Measurements from ENCODE around the gene PSMB1.

The PSMB1 gene

DNA sequence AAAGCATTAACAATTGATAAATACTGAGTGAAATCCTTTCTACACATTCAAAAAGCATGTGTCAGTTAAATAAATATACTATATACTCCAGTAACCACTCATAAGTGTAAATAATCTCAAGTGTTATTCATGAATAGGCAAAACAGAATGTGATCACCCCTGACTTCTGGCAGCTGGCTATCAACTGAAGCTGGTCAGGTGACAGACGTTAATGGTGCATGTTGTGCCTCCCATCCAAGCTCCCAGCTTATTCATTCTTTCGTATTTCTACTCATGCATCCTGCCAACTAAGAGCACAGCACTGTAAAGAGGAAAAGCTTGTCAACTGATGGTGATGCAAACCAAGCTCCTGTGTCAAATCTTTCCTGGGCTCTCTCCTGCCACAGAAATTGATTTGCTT is 7.7 kb downstream of the PSMB1 start:
- no peak for TF ChIP-seq EZH2phosphoT487 (IDR thresholded peaks at IDR 0.05; ENCODE audit: low read length)
- no peak for TF ChIP-seq EZH2 (optimal IDR thresholded peaks at IDR 0.05; ENCODE audit: low read depth, low read length)
- Histone ChIP-seq H3K27me3 (replicated peaks; ENCODE audit: insufficient read depth, low read length) (no peaks in the 10 kb centered on the region), H3K9me3 (replicated peaks; ENCODE audit: insufficient read depth, low read length) (no peaks in the 10 kb centered on the region), H3K4me2 (ENCODE audit: low read depth, low read length) (no peak overlapping the region), H2AFZ (ENCODE audit: low read length) (no peak overlapping the region), H3K27ac (ENCODE audit: low read length) (no peak overlapping the region), H3K79me2 (ENCODE audit: low read length) (peaks cover 75% of the 10 kb centered on the region), H4K20me1 (ENCODE audit: insufficient read depth, low read length) (peaks cover 13% of the 10 kb centered on the region), H3K4me1 (ENCODE audit: low read length) (no peaks in the 10 kb centered on the region), H3F3A (ENCODE audit: insufficient read depth, low read length) (no peaks in the 10 kb centered on the region), H3K4me3 (ENCODE audit: low read length) (no peak overlapping the region), H3K36me3 (replicated peaks; ENCODE audit: insufficient read depth, low read length) (peaks cover 6% of the 10 kb centered on the region), H3K9ac (ENCODE audit: low read length) (no peak overlapping the region), H3K9me2 (replicated peaks; ENCODE audit: insufficient read depth, low read length) (no peaks in the 10 kb centered on the region)
- DNase-seq, result no peak

DNA sequence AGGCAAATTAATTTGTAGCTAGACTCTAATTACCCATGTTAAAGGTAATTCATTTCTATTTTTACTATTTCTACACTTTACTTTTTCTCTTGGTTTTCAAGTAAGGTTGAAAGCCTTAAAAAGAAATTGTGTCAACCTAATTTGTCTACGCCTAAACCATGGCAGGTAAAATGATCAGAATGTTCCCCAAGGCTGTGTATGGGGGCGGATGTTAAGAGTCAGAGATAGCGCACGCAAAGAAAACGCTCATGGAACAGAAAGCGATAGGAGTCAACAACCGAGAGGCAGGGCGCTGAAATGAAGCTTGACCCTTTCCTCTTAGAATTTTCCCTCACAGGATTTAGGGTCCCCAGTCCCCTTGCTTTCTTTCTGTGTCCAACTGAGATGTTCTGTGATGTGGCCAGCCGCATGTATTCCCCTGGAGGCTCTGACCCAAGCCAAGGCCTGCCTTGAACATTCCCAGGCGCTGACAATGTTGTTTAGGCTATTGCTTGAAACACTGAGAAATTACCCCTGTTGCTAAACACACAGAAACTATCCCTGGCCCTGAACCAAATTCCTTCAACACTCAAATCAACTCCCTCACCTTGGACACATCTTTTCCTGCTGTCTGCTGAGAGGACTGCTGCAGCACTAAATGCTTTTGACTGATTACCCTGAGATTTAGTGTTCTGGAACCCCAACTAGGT is 10.9 kb downstream of the PSMB1 start:
- H3K9me3 ChIP-seq (replicated peaks; ENCODE audit: insufficient read depth, low read length), result no peaks in the 10 kb centered on the region
- H3K9me2 ChIP-seq (replicated peaks; ENCODE audit: insufficient read depth, low read length), result no peaks in the 10 kb centered on the region
- no peaks in the 10 kb centered on the region for H3F3A ChIP-seq (ENCODE audit: insufficient read depth, low read length)
- H3K27ac ChIP-seq (ENCODE audit: low read length), result no peak overlapping the region
- H3K9ac ChIP-seq (ENCODE audit: low read length), result no peak overlapping the region
- H3K4me1 ChIP-seq (ENCODE audit: low read length), result no peaks in the 10 kb centered on the region
- peaks cover 51% of the 10 kb centered on the region for H3K79me2 ChIP-seq (ENCODE audit: low read length)
- no peak overlapping the region for H3K4me2 ChIP-seq (ENCODE audit: low read depth, low read length)
- no peak overlapping the region for H2AFZ ChIP-seq (ENCODE audit: low read length)
- H3K4me3 ChIP-seq (ENCODE audit: low read length), result no peak overlapping the region
- peaks cover 9% of the 10 kb centered on the region for H3K36me3 ChIP-seq (replicated peaks; ENCODE audit: insufficient read depth, low read length)
- H3K27me3 ChIP-seq (replicated peaks; ENCODE audit: insufficient read depth, low read length), result no peaks in the 10 kb centered on the region
- no peak for DNase-seq
- H4K20me1 ChIP-seq (ENCODE audit: insufficient read depth, low read length), result no peaks in the 10 kb centered on the region
- no peak for TF ChIP-seq EZH2phosphoT487 (IDR thresholded peaks at IDR 0.05; ENCODE audit: low read length)
- TF ChIP-seq, protein P1, sequence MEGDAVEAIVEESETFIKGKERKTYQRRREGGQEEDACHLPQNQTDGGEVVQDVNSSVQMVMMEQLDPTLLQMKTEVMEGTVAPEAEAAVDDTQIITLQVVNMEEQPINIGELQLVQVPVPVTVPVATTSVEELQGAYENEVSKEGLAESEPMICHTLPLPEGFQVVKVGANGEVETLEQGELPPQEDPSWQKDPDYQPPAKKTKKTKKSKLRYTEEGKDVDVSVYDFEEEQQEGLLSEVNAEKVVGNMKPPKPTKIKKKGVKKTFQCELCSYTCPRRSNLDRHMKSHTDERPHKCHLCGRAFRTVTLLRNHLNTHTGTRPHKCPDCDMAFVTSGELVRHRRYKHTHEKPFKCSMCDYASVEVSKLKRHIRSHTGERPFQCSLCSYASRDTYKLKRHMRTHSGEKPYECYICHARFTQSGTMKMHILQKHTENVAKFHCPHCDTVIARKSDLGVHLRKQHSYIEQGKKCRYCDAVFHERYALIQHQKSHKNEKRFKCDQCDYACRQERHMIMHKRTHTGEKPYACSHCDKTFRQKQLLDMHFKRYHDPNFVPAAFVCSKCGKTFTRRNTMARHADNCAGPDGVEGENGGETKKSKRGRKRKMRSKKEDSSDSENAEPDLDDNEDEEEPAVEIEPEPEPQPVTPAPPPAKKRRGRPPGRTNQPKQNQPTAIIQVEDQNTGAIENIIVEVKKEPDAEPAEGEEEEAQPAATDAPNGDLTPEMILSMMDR (IDR thresholded peaks at IDR 0.05; ENCODE audit: low read length), result no peak
- TF ChIP-seq EZH2 (optimal IDR thresholded peaks at IDR 0.05; ENCODE audit: low read depth, low read length), result no peak

DNA sequence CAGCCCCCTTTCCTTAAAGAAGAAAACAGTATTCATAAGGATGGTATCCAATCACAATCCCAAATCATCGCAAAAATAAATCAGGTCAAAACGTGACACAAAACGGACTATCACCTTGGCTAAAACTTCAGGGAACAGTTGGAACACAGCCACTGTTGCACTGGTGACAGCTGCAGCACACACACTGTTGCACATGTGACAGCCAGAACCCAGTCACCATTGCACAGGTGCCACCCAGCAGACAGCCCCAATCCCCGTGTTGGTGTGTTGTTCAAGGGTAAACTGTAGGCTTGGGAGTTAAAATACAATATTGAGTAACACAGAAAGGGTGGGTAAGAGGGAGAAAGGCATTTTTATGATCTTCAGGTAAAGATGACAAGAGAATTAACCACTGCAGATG is 15.8 kb downstream of the PSMB1 start:
- Histone ChIP-seq H3K4me3 (ENCODE audit: low read length) (no peak overlapping the region), H3F3A (ENCODE audit: insufficient read depth, low read length) (no peaks in the 10 kb centered on the region), H3K4me2 (ENCODE audit: low read depth, low read length) (no peak overlapping the region), H3K9me3 (replicated peaks; ENCODE audit: insufficient read depth, low read length) (no peaks in the 10 kb centered on the region), H3K36me3 (replicated peaks; ENCODE audit: insufficient read depth, low read length) (peaks cover 3% of the 10 kb centered on the region; the same call in 1 of the 2 replicates), H3K4me1 (ENCODE audit: low read length) (no peaks in the 10 kb centered on the region), H2AFZ (ENCODE audit: low read length) (no peak overlapping the region), H3K27me3 (replicated peaks; ENCODE audit: insufficient read depth, low read length) (no peaks in the 10 kb centered on the region), H3K27ac (ENCODE audit: low read length) (no peak overlapping the region), H3K79me2 (ENCODE audit: low read length) (peaks cover 18% of the 10 kb centered on the region), H3K9me2 (replicated peaks; ENCODE audit: insufficient read depth, low read length) (no peaks in the 10 kb centered on the region), H4K20me1 (ENCODE audit: insufficient read depth, low read length) (no peaks in the 10 kb centered on the region), H3K9ac (ENCODE audit: low read length) (no peak overlapping the region)
- DNase-seq, result no peak
- TF ChIP-seq EZH2 (optimal IDR thresholded peaks at IDR 0.05; ENCODE audit: low read depth, low read length), result no peak
- TF ChIP-seq, protein P1 (IDR thresholded peaks at IDR 0.05; ENCODE audit: low read length), result no peak
- no peak for TF ChIP-seq EZH2phosphoT487 (IDR thresholded peaks at IDR 0.05; ENCODE audit: low read length)

DNA sequence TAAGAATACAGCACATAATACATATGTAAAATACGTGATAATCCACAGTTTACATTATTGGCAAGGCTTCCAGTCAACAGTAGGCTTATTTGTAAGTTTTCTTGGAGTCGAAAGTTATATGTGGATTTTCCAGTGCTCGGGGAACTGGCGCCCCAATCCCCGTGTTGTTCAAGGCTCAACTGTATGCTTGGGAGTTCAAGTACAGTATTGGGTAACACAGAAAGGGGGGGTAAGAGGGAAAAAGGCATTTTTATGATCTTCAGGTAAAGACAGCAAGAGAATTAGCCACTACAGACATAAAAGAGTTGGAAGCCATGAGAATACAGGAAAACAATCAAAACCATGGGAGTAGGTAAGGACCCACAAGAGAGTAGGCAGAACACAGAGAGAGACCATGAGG is 16.4 kb downstream of the PSMB1 start:
- TF ChIP-seq, protein P1 (IDR thresholded peaks at IDR 0.05; ENCODE audit: low read length), result no peak
- no peak for TF ChIP-seq EZH2phosphoT487 (IDR thresholded peaks at IDR 0.05; ENCODE audit: low read length)
- no peak for TF ChIP-seq EZH2 (optimal IDR thresholded peaks at IDR 0.05; ENCODE audit: low read depth, low read length)
- Histone ChIP-seq H3F3A (ENCODE audit: insufficient read depth, low read length) (no peaks in the 10 kb centered on the region), H4K20me1 (ENCODE audit: insufficient read depth, low read length) (no peaks in the 10 kb centered on the region), H3K36me3 (replicated peaks; ENCODE audit: insufficient read depth, low read length) (peaks cover 3% of the 10 kb centered on the region; the same call in 1 of the 2 replicates), H2AFZ (ENCODE audit: low read length) (no peak overlapping the region), H3K9me2 (replicated peaks; ENCODE audit: insufficient read depth, low read length) (no peaks in the 10 kb centered on the region), H3K4me3 (ENCODE audit: low read length) (no peak overlapping the region), H3K79me2 (ENCODE audit: low read length) (peaks cover 17% of the 10 kb centered on the region), H3K4me2 (ENCODE audit: low read depth, low read length) (no peak overlapping the region), H3K4me1 (ENCODE audit: low read length) (no peaks in the 10 kb centered on the region), H3K9ac (ENCODE audit: low read length) (no peak overlapping the region), H3K27ac (ENCODE audit: low read length) (no peak overlapping the region), H3K9me3 (replicated peaks; ENCODE audit: insufficient read depth, low read length) (no peaks in the 10 kb centered on the region), H3K27me3 (replicated peaks; ENCODE audit: insufficient read depth, low read length) (no peaks in the 10 kb centered on the region)
- no peak for DNase-seq
